Measurements from ENCODE around the gene KLKB1. TPM values are rescaled to one million over a fixed set of nuclear protein-coding genes. Genes with fewer than 3 reads are reported as not detected.
"Not testable (repeated sequence)": the region's sequence is repeated elsewhere in the genome, so short reads cannot be mapped to it uniquely, and the experiment has no call there.

Gene KLKB1
- total RNA-seq, 4 donors from 2014 or later, result 0.81 to 3.1 (median 1.1) TPM

DNA sequence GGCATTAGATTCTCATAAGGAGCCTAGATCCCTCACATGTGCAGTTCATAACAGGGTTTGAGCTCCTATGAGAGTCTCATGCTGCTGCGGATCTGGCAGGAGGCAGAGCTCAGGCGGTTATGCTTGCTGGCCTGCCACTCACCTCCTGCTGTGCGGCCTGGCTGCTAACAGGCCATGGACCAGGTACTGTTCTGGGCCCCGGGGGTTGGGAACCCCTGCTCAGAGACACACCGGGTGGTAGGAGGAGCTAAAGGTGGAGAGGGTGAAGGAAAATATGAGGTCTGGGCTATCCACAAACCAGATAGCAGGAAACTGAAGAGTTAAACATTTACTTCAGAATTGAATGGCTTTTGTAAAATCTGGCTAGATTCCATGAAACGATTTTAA, 32.8 kb downstream of the KLKB1 start:
- no peak for TF ChIP-seq EP300 (IDR thresholded peaks at IDR 0.05)
- no peak for TF ChIP-seq POLR2A (IDR thresholded peaks at IDR 0.05)
- TF ChIP-seq, protein P1, sequence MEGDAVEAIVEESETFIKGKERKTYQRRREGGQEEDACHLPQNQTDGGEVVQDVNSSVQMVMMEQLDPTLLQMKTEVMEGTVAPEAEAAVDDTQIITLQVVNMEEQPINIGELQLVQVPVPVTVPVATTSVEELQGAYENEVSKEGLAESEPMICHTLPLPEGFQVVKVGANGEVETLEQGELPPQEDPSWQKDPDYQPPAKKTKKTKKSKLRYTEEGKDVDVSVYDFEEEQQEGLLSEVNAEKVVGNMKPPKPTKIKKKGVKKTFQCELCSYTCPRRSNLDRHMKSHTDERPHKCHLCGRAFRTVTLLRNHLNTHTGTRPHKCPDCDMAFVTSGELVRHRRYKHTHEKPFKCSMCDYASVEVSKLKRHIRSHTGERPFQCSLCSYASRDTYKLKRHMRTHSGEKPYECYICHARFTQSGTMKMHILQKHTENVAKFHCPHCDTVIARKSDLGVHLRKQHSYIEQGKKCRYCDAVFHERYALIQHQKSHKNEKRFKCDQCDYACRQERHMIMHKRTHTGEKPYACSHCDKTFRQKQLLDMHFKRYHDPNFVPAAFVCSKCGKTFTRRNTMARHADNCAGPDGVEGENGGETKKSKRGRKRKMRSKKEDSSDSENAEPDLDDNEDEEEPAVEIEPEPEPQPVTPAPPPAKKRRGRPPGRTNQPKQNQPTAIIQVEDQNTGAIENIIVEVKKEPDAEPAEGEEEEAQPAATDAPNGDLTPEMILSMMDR (IDR thresholded peaks at IDR 0.05), result no peak
- no peak for TF ChIP-seq POLR2AphosphoS5 (IDR thresholded peaks at IDR 0.05)
- WGBS, 2 donors (ENCODE audit: low coverage in 1 of 2), result 8 to 24% methylated on average over 1 to 2 of the region's 6 CpGs

DNA sequence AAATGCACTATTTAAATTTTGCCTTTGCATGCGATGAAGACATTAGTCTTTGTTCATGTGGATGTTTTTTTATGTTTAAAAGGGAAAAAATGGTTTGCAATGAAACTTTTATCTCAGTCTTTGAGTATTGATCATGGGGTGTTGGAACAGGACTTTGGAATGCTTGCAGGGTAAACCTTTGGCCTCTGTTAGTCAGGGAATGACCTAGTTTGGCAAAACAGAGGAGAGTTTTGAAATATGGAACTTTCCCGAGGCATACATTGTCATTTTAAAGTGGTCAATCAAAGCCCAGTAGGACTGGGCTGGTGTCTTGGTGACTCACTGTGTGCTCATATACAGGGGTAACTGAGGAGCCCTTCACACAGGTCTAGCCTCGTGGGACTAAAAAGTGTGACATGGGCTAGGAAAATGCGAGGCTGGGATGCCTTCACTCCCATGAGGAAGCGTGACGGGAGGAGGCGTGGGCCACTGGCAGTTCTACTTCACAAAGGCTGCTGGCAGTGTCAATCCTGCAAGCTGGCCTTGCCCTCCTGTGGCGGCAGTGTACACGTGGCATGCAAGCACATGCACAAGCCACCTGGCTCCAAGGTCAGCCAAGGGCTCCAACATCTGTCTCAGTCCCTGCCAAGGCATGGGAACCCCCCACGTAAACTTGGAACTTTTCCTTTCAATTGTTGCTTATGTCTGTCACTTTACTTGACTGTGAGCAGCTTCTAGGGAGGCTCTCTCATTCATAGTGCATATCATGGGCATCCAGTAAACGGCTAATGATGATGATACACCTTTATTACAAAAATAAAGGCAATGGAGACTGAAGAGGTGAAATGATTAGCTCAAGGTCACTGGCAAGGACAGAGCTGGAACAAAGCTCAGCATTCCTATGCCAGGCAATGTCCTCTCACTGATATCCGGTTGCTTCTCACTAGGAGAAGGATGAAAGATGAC, 33.5 kb downstream of the KLKB1 start:
- WGBS, 2 donors (ENCODE audit: low coverage in 1 of 2), result 63 to 66% methylated on average over 9 to 12 of the region's 12 CpGs
- no peak for ATAC-seq
- H3K9me3 ChIP-seq, result no peaks in the 10 kb centered on the region
- no peaks in the 10 kb centered on the region for H3K27me3 ChIP-seq
- no peak overlapping the region for H3K27ac ChIP-seq
- no peaks in the 10 kb centered on the region for H3K4me1 ChIP-seq
- TF ChIP-seq POLR2AphosphoS5 (IDR thresholded peaks at IDR 0.05) (no peak), EP300 (IDR thresholded peaks at IDR 0.05) (no peak), POLR2A (IDR thresholded peaks at IDR 0.05) (no peak)
- TF ChIP-seq, protein P1 (IDR thresholded peaks at IDR 0.05), result no peak
- peaks cover 0 to 32% of the 10 kb centered on the region in 2 donors for H3K36me3 ChIP-seq
- no peak overlapping the region for H3K4me3 ChIP-seq

More for the DNA sequence above, 32.8 kb downstream of the KLKB1 start:
- no peak overlapping the region for H3K4me3 ChIP-seq
- no peaks in the 10 kb centered on the region for H3K9me3 ChIP-seq
- no peak for ATAC-seq
- no peaks in the 10 kb centered on the region for H3K4me1 ChIP-seq
- no peak overlapping the region for H3K27ac ChIP-seq
- H3K27me3 ChIP-seq, result no peaks in the 10 kb centered on the region
- peaks cover 0 to 38% of the 10 kb centered on the region in 2 donors for H3K36me3 ChIP-seq

DNA sequence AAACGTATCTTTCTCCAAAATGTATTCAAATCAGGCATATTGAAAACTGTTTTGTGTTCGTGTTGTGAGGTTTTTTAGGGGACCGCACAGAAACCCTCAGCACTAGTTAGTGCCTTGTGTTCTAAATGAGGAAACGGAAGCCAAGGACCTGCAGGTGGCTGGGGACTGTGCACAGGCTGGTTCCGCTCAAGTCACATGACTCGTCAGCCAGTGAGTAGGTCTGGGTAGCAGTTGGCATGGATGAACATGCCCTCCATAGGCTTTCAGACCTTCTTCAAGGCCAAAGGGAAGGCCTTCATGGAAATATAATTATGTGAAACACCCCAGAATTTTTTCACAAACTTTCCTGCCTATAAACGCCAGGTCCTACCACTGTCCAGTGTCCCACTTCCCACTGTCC, 37.4 kb downstream of the KLKB1 start:
- Histone ChIP-seq H3K4me1 (no peaks in the 10 kb centered on the region), H3K27ac (no peak overlapping the region), H3K9me3 (no peaks in the 10 kb centered on the region), H3K36me3 (no peaks in the 10 kb centered on the region), H3K27me3 (peaks cover 6% of the 10 kb centered on the region), H3K4me3 (no peak overlapping the region)
- TF ChIP-seq, protein P1 (IDR thresholded peaks at IDR 0.05), result no peak
- TF ChIP-seq POLR2A (IDR thresholded peaks at IDR 0.05) (no peak), POLR2AphosphoS5 (IDR thresholded peaks at IDR 0.05) (no peak), EP300 (IDR thresholded peaks at IDR 0.05) (no peak)
- ATAC-seq, result no peak
- WGBS, 2 donors (ENCODE audit: low coverage in 1 of 2), result 80 to 81% methylated on average over 4 of the region's 7 CpGs

DNA sequence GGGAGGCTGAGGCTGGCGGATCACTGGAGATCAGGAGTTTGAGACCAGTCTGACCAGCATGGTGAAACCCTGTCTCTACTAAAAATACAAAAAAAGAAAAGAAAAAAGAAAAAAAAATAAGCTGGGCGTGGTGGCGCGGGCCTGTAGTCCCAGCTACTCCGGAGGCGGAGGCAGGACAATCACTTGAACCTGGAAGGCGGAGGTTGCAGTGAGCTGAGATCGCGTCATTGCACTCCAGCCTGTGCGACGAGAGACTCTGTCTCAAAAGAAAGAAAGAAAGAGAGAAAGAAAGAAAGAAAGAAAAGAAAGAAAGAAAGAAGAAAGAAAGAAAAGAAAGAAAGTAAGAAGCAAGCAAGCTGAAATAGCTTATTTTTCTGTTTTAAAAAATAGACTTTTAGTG, 37.9 kb downstream of the KLKB1 start:
- not testable (repeated sequence) for H3K4me1 ChIP-seq, H3K9me3 ChIP-seq, ATAC-seq, H3K4me3 ChIP-seq, H3K36me3 ChIP-seq, H3K27ac ChIP-seq
- 85 to 95% methylated on average over 4 to 9 of the region's 11 CpGs for WGBS, 2 donors (ENCODE audit: low coverage in 1 of 2)
- H3K27me3 ChIP-seq, result peaks cover 11% of the 10 kb centered on the region

DNA sequence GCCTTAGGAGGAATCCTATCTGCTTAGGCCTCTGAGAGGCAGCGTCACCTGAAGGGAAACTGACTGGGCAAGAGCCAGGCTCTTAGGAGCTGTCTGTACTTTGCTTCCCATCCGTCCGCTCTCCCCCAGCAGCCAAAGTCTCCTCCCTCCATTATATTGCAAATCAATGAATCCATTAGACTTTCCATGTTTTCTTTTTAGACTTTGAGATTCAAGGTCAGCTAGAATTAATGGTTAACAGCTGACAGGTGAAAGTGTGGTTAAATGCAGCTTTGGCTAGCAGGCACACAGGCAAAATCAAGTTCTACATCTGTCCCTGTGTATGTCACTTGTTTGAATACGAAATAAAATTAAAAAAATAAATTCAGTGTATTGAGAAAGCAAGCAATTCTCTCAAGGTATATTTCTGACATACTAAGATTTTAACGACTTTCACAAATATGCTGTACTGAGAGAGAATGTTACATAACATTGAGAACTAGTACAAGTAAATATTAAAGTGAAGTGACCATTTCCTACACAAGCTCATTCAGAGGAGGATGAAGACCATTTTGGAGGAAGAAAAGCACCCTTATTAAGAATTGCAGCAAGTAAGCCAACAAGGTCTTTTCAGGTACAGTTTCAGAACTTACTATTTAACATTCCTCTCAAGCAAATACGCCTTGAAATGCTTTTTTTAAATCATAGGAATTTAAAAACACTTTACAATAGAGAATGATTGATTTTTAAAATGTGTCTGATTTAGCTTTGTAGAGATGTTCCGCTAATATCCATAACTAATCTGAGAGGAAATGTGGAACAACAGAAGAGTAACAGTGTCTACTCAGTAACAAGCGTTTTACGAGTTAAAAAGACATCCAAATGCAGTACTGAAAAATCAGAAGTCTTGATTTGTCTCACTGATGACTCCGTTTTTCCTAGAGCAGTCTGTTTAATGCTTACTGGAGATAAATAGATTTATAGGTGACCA, 38.7 kb downstream of the KLKB1 start, which contains the start of gene F11:
Gene F11 (plus strand): TSS at position 507 of the 970 bp plus-strand sequence. CDS start 948 bp downstream, outside the sequence.
- Histone ChIP-seq H3K4me1 (no peaks in the 10 kb centered on the region), H3K36me3 (no peaks in the 10 kb centered on the region), H3K4me3 (no peak within 1 kb of the TSS), H3K9me3 (no peaks in the 10 kb centered on the region), H3K27me3 (peaks cover 17% of the 10 kb centered on the region), H3K27ac (no peak within 1 kb of the TSS)
- ATAC-seq, result no peak
- 68 to 70% methylated on average over 10 of the region's 10 CpGs for WGBS, 2 donors (ENCODE audit: low coverage in 1 of 2)
- no peak for TF ChIP-seq POLR2AphosphoS5 (IDR thresholded peaks at IDR 0.05)
- no peak for TF ChIP-seq EP300 (IDR thresholded peaks at IDR 0.05)
- TF ChIP-seq, protein P1 (IDR thresholded peaks at IDR 0.05), result no peak
- no peak for TF ChIP-seq POLR2A (IDR thresholded peaks at IDR 0.05)

Data from gastroesophageal sphincter (tissue), 4 donors.